Activated naive CD4-positive, alpha-beta T cell treated with Interleukin-2 at 50 U/mL for 16 hours (primary cell): Measurements from ENCODE around the gene PSTPIP1.

ENCODE experiments used
- DNase-seq: peaks from one replicate; pipeline ENCODE4 v3.0.0-alpha.2; 2020

Gene PSTPIP1

DNA sequence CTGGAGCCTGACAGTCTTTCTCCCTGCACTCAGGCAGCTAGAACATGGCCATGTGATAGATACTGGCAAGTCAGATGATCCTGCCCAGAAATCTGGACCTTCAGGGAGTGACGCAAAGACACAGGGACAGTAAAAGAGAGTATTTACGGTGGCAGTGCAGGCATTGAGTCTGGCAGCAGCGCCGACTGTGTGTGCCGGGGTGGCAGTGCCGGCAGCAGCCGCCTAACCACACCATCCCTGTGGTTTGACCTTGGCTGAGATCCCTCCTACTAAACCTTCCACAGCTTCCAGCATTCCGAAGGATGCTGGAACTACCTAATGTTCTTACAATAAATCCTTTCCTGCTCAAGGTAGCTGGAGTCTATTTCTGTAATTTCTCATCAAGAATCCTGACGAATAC lies 80.6 kb downstream of the PSTPIP1 start:
- no peak for DNase-seq

DNA sequence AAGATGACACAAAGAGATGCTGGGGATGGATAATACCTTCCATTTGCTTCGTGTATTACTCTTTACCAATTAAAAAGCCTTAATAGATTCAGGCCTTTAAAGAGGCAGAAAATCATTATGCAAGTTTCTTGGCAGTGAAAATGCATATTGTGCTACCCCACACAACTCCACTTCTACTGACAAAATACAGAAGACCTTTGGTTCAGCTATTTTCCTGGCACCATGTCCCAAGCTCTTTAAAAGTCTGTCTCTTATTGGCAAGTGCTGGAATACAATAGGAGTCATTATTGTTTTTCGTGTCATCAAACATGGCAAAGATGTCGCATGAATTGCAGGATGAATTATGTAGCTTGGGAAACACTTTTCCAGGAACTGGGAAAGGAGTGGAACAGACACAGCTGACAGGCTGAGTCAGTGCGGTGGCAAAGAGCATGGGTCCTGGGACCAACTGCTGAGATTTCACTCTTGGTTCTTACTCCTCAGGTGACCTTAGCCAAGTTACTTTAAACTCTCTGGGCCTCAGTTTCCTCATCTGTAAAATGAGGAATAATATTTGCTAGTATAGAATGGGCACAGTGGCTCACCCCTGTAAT lies 81.5 kb downstream of the PSTPIP1 start:
- DNase-seq = no peak

DNA sequence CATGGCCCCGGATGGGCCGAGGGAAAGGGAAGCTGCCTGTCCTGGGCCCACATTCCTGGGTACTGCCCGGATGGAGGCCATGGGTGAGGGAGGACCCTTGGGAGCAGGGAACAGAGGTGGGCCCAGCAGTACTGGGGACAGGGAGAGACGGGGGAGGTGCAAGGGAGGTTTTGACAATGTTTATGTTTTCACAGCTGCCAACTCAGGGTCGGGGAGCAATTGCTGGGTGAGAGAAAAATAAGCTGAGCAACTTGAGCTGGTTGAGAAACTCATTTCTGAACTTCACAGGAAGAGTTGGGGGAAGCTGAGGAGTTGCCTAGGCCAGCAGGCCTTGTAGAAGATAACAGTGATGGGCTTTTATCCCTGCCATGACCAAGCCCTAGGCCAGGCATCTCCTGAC lies 87.0 kb downstream of the PSTPIP1 start:
- no peak for DNase-seq

DNA sequence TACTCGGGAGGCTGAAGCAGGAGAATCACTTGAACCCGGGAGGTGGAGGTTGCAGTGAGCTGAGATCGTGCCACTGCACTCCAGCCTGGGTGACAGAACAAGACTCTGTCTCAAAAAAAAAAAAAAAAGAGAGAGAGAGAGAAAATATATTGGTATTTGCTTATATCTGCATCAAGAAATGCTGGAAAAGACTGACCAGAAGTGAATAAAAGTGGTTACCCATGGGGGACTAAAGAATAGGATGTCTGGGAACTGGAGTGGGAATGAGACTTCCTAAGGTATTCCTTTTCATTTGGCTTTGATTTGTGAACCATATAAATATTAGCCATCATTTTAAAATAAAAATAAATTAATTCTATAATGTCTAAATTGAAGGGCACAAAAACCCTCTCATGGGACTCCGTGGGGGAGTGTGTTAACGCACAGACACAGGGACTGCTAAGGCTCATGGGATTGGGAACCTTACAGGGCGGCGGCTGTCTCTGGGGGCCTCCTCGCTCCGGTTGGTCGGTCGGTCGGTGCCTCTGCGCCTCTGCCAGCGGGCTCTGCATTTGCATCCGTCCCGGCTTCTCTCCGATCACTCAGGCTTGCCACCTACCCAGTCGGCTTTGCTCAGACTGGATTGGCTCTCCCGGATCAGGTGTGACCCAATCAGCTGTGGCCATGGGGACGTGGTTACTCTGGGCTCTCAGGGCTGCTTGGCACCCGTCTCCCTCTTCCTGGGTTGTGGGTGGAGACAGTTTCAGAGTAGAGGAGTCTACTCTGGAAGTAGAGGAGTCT lies 88.6 kb downstream of the PSTPIP1 start:
- DNase-seq = peak; percentile 53

DNA sequence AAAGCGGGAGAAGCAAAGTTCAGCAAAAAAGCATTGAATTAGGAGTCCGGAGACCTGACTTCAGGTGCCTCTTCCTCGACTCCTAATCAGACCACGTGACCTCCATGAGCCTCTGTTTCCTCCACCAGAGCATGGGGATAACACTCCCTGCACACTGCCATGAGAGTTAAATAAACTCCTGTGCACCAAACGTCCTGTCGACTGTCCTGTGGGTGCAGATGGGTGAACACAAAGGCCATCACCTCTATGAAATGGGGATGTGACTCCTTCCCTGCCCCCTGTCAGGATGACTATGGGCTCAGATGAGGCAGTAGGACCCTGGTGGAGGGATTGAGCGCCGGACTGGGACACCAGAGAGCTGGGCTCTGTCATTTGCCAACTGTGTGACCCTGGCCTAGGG lies 89.5 kb downstream of the PSTPIP1 start:
- no peak for DNase-seq

DNA sequence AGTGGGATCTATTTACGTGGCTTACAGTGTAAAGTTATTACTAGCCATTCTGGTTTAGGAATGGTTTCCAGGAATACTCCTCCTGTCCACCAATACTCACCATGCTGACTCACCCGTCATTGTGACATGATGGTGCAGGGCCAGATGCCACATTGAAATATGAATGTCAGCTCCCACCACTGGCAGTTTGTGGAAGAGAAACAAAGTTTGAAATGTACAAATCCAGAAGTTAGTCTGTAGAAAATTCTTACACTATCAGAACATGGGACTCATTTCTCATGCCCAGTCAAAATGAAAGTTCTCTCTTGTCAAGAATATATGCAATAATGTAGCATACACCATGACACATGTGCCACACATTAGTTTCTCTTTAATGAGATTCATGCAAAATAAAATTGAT lies 90.4 kb downstream of the PSTPIP1 start:
- no peak for DNase-seq
